GM12878 (cell line): ENCODE data around the gene ZNF416. TPM values are rescaled to one million over a fixed set of nuclear protein-coding genes. Genes with fewer than 3 reads are reported as not detected.

Experiments
- CHD4 ChIP-seq: fragments of 200-600 bp; sonication (generic); IDR thresholded peaks from 2 replicates; pipeline ENCODE4 v1.6.1; 2016; ENCODE audit warnings: mild to moderate bottlenecking
- FOXM1 ChIP-seq: IDR thresholded peaks from 2 replicates; pipeline ENCODE4 v1.6.1; 2012; ENCODE audit warnings: low read depth, mild to moderate bottlenecking, inconsistent platforms, low read length, moderate library complexity
- MXI1 ChIP-seq: fragments of 150-350 bp; IDR thresholded peaks from 2 replicates; pipeline ENCODE4 v1.6.1; 2011; ENCODE audit warnings: low read depth, mild to moderate bottlenecking, inconsistent platforms, low read length, improper control_type of control experiment
- POLR2A ChIP-seq: IDR thresholded peaks from 2 replicates; pipeline ENCODE4 v1.6.1; 2011; ENCODE audit warnings: low read depth, mild to moderate bottlenecking, low read length
- RB1 ChIP-seq: fragments of 450-650 bp; formaldehyde crosslinking; IDR thresholded peaks from 2 replicates; pipeline ENCODE4 v1.6.1; 2017; ENCODE audit warnings: mild to moderate bottlenecking, borderline replicate concordance
- RCOR1 ChIP-seq: conservative IDR thresholded peaks from 2 replicates; pipeline ENCODE4 v1.6.1; 2012; ENCODE audit warnings: low read depth, low read length, improper control_type of control experiment
- SP1 ChIP-seq: IDR thresholded peaks from one replicate; pipeline ENCODE4 v1.6.1; 2011; ENCODE audit warnings: low read depth, low read length
- SREBF2 ChIP-seq: IDR thresholded peaks from 2 replicates; pipeline ENCODE4 v1.6.1; 2012; ENCODE audit warnings: mild to moderate bottlenecking, low read length
- polyA plus RNA-seq, 11 experiments: library from polyadenylated mRNA; depleted of rRNA in 4 of 11; unstranded in 6 of 11; stranded (reverse) in 5 of 11; fragments of >200 nt; fragmentation: Nextera tagmentation in 4 of 11; fragmentation: Illumina TruSeq in 1 of 11; extraction: Ambion mirVana in 4 of 11; extraction: Trizol in 1 of 11; gene quantifications; 1 replicate in 1 of 11; 2 replicates in 10 of 11; pipeline versions ENCODE4 v1.2.1 to v1.2.3, GENCODE V29; 2011 to 2016; ENCODE audit warnings: inconsistent platforms in 2 of 11, missing spikeins in 2 of 11, low read depth in 1 of 11
- total RNA-seq, 4 experiments: library from RNA; depleted of rRNA in 3 of 4; stranded (reverse); fragments of >200 nt in 3 of 4; fragmentation: Illumina TruSeq in 1 of 4; extraction: Trizol in 1 of 4; gene quantifications; 2 replicates each; pipeline versions ENCODE4 v1.2.1 to v1.2.3, GENCODE V29; 2013 to 2021
- TF ChIP-seq, protein P1 (sequence below): IDR thresholded peaks from 2 replicates; pipeline ENCODE4 v1.6.1; 2012; ENCODE audit warnings: improper control_type of control experiment, low read depth, low read length; ENCODE audit not compliant: insufficient replicate concordance
- TF ChIP-seq, protein P2 (sequence below): fragments of 450-650 bp; IDR thresholded peaks from 2 replicates; pipeline ENCODE4 v1.6.1; 2017; ENCODE audit warnings: low read depth, mild to moderate bottlenecking, moderate library complexity
- TF ChIP-seq, protein P3 (sequence below): IDR thresholded peaks from 2 replicates; pipeline ENCODE4 v1.6.1; 2012; ENCODE audit warnings: low read depth, low read length, improper control_type of control experiment
- TF ChIP-seq, protein P4 (sequence below): fragments of 450-650 bp; IDR thresholded peaks from 2 replicates; pipeline ENCODE4 v1.6.1; 2016; ENCODE audit warnings: mild to moderate bottlenecking
- TF ChIP-seq, protein P5 (sequence below), 3 experiments: IDR thresholded peaks in 2 of 3; conservative IDR thresholded peaks in 1 of 3; 2 replicates each; pipeline ENCODE4 v1.5.1; 2011; ENCODE audit warnings: low read depth in 3 of 3, low read length in 3 of 3, mild to moderate bottlenecking in 3 of 3, control low read depth in 2 of 3, moderate library complexity in 2 of 3, inconsistent platforms in 1 of 3, mixed read lengths in 1 of 3; ENCODE audit not compliant: control insufficient read depth in 2 of 3, insufficient read depth in 1 of 3; ENCODE audit errors: extremely low read depth in 1 of 3
- TF ChIP-seq, protein P6 (sequence below): fragments of 450-650 bp; IDR thresholded peaks from 2 replicates; pipeline ENCODE4 v1.6.1; 2016; ENCODE audit warnings: mild to moderate bottlenecking, moderate library complexity, borderline replicate concordance

ZNF416 gene
- total and polyA plus RNA-seq, 10 of the 15 experiments (the other 5 are each of a cell fraction or from before 2014, with no cell fraction given): 1.2 to 5.4 (median 4.7) TPM

DNA sequence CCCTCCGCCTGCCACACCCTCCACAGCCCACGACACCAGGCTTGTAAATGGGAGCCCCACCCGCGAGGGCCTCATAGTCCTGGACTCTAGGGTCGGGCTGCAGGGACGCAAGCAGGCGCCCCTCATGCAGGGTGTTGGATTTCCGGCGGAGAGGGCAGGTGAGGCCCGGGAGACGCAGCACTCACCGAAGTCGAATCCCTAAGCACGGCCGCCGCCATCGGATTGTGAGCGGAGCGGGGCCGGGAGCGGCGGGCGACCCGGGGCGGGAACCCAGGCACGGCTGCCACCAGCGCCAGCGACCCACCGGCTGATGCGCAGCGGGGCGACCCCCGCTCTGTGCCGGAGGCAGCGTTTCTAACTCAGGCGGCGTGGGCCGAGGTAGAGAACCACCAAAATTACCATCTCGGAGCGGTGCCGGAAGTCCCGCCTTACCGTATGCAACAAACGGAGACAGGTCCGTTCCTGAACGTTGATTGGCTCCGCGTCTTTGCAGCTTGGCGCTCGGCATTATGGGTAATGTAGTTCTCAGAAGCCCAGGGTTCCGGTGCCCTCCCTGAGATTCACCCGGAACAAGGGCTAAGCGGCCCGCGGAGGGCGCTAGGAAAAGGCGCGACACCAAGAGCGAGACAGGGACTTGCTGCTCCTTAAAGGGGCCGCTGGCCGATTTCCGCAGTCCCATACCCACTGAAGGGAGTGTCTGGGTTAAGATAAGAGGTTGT is at the start of gene ZNF416 (continued):
- TF ChIP-seq, protein P1, sequence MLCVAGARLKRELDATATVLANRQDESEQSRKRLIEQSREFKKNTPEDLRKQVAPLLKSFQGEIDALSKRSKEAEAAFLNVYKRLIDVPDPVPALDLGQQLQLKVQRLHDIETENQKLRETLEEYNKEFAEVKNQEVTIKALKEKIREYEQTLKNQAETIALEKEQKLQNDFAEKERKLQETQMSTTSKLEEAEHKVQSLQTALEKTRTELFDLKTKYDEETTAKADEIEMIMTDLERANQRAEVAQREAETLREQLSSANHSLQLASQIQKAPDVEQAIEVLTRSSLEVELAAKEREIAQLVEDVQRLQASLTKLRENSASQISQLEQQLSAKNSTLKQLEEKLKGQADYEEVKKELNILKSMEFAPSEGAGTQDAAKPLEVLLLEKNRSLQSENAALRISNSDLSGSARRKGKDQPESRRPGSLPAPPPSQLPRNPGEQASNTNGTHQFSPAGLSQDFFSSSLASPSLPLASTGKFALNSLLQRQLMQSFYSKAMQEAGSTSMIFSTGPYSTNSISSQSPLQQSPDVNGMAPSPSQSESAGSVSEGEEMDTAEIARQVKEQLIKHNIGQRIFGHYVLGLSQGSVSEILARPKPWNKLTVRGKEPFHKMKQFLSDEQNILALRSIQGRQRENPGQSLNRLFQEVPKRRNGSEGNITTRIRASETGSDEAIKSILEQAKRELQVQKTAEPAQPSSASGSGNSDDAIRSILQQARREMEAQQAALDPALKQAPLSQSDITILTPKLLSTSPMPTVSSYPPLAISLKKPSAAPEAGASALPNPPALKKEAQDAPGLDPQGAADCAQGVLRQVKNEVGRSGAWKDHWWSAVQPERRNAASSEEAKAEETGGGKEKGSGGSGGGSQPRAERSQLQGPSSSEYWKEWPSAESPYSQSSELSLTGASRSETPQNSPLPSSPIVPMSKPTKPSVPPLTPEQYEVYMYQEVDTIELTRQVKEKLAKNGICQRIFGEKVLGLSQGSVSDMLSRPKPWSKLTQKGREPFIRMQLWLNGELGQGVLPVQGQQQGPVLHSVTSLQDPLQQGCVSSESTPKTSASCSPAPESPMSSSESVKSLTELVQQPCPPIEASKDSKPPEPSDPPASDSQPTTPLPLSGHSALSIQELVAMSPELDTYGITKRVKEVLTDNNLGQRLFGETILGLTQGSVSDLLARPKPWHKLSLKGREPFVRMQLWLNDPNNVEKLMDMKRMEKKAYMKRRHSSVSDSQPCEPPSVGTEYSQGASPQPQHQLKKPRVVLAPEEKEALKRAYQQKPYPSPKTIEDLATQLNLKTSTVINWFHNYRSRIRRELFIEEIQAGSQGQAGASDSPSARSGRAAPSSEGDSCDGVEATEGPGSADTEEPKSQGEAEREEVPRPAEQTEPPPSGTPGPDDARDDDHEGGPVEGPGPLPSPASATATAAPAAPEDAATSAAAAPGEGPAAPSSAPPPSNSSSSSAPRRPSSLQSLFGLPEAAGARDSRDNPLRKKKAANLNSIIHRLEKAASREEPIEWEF: no peak
- TF ChIP-seq POLR2A: peak; percentile 76
- TF ChIP-seq SP1: peak; percentile 79
- TF ChIP-seq CHD4: no peak
- TF ChIP-seq, protein P2, sequence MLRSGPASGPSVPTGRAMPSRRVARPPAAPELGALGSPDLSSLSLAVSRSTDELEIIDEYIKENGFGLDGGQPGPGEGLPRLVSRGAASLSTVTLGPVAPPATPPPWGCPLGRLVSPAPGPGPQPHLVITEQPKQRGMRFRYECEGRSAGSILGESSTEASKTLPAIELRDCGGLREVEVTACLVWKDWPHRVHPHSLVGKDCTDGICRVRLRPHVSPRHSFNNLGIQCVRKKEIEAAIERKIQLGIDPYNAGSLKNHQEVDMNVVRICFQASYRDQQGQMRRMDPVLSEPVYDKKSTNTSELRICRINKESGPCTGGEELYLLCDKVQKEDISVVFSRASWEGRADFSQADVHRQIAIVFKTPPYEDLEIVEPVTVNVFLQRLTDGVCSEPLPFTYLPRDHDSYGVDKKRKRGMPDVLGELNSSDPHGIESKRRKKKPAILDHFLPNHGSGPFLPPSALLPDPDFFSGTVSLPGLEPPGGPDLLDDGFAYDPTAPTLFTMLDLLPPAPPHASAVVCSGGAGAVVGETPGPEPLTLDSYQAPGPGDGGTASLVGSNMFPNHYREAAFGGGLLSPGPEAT: peak; percentile 75; the same call in 1 of the 2 replicates
- TF ChIP-seq, protein P3, sequence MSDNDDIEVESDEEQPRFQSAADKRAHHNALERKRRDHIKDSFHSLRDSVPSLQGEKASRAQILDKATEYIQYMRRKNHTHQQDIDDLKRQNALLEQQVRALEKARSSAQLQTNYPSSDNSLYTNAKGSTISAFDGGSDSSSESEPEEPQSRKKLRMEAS: 0 out of 2 replicates have a peak, but pooled peaks have one; percentile 31
- no peak for TF ChIP-seq RB1
- TF ChIP-seq FOXM1: no peak
- 0 out of 2 replicates have a peak, but pooled peaks have one; percentile 31 for TF ChIP-seq SREBF2
- TF ChIP-seq, protein P4, sequence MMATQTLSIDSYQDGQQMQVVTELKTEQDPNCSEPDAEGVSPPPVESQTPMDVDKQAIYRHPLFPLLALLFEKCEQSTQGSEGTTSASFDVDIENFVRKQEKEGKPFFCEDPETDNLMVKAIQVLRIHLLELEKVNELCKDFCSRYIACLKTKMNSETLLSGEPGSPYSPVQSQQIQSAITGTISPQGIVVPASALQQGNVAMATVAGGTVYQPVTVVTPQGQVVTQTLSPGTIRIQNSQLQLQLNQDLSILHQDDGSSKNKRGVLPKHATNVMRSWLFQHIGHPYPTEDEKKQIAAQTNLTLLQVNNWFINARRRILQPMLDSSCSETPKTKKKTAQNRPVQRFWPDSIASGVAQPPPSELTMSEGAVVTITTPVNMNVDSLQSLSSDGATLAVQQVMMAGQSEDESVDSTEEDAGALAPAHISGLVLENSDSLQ: peak; percentile 91
- TF ChIP-seq RCOR1: peak; percentile 72; the same call in 1 of the 2 replicates
- TF ChIP-seq MXI1: peak; percentile 72
- TF ChIP-seq, protein P5, sequence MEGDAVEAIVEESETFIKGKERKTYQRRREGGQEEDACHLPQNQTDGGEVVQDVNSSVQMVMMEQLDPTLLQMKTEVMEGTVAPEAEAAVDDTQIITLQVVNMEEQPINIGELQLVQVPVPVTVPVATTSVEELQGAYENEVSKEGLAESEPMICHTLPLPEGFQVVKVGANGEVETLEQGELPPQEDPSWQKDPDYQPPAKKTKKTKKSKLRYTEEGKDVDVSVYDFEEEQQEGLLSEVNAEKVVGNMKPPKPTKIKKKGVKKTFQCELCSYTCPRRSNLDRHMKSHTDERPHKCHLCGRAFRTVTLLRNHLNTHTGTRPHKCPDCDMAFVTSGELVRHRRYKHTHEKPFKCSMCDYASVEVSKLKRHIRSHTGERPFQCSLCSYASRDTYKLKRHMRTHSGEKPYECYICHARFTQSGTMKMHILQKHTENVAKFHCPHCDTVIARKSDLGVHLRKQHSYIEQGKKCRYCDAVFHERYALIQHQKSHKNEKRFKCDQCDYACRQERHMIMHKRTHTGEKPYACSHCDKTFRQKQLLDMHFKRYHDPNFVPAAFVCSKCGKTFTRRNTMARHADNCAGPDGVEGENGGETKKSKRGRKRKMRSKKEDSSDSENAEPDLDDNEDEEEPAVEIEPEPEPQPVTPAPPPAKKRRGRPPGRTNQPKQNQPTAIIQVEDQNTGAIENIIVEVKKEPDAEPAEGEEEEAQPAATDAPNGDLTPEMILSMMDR (IDR thresholded peaks at IDR 0.05 in 2 of 3, conservative IDR thresholded peaks at IDR 0.05 in 1 of 3; ENCODE audit: control insufficient read depth in 2 of 3, extremely low read depth in 1 of 3, insufficient read depth in 1 of 3, low read depth in 3 of 3, low read length in 3 of 3): peak in 2 of 3 experiments; percentile 20 to 38; a peak in 2 of 6 replicates
- TF ChIP-seq, protein P6, sequence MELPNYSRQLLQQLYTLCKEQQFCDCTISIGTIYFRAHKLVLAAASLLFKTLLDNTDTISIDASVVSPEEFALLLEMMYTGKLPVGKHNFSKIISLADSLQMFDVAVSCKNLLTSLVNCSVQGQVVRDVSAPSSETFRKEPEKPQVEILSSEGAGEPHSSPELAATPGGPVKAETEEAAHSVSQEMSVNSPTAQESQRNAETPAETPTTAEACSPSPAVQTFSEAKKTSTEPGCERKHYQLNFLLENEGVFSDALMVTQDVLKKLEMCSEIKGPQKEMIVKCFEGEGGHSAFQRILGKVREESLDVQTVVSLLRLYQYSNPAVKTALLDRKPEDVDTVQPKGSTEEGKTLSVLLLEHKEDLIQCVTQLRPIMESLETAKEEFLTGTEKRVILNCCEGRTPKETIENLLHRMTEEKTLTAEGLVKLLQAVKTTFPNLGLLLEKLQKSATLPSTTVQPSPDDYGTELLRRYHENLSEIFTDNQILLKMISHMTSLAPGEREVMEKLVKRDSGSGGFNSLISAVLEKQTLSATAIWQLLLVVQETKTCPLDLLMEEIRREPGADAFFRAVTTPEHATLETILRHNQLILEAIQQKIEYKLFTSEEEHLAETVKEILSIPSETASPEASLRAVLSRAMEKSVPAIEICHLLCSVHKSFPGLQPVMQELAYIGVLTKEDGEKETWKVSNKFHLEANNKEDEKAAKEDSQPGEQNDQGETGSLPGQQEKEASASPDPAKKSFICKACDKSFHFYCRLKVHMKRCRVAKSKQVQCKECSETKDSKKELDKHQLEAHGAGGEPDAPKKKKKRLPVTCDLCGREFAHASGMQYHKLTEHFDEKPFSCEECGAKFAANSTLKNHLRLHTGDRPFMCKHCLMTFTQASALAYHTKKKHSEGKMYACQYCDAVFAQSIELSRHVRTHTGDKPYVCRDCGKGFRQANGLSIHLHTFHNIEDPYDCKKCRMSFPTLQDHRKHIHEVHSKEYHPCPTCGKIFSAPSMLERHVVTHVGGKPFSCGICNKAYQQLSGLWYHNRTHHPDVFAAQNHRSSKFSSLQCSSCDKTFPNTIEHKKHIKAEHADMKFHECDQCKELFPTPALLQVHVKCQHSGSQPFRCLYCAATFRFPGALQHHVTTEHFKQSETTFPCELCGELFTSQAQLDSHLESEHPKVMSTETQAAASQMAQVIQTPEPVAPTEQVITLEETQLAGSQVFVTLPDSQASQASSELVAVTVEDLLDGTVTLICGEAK: peak; percentile 91
